ENCODE data around the gene KISS1.
A peak's percentile ranks its signal among the peaks of the same experiment; 100 is the strongest.

KISS1 gene

DNA sequence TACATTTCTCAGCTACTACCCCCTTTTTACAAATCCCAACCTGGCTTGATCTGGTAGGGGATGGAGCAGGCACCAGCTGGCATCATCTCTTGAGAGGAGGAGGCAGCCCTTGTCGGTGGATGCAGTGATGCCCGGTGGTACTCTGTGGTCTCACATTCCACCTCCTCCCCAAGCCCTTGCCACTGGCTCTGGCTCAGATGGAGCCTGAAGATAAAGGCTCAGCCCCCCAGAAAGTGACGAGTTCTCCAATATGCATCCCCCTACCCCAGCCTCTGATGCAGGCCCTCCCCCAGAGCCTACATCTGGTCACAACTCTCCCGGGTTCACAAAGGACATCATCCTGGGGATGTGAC is 21.3 kb upstream of the KISS1 start:
- DNase-seq = no peak

DNA sequence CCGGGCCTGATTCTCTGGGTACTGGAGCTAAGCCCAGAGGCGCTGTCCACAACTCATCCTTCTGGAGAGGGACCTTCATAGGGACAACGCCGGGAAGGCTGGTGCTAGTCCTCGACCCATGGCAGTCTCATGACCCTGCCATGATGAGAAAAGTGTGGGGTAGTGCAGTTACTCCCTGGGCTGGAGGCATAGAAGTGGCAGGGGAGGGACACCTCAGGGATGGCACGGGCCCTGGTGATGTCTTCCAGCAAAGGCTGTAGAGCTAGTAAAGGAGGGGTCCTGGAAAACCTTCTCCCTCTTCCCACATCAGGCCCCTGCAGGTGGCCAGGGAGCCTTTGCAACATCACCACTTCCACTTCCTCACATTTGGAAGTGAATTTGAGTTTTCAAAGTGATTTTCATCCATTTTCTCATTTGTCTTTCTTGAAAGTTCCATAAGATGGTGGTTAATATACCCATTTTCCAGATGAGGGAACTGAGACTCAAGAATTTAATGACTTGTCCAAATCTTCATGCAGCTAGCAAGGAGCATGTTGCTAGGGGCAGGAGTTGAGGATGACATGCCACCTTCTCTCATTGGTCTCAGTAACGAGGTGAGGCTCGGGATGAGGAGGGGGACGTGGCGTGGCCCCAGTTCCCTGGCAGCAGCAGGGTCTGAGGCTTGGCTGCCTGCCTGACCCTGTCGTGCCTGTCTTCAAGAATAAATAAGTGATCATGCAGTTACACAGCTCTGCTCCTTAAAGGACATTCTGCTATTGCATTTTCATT is 20.8 kb upstream of the KISS1 start:
- DNase-seq = no peak

DNA sequence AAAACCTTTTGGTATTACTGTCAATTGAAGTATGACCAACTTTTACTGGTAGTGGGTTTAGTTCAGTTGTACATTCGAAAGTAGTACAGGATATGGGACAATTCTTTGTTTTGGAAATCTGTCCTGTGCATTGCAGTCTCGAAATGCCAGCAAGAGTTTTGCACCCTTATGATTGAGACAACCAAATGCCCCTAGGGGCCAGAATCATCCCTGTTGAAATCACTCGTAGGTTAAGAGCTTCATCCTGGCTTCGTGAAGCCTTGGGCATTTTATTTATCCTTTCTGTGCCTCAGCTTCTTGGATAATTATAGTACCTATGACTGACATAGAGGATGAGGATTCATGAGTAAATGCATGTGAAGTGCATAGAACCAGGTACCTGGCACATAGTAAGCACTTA is 19.9 kb upstream of the KISS1 start:
- no peak for DNase-seq

DNA sequence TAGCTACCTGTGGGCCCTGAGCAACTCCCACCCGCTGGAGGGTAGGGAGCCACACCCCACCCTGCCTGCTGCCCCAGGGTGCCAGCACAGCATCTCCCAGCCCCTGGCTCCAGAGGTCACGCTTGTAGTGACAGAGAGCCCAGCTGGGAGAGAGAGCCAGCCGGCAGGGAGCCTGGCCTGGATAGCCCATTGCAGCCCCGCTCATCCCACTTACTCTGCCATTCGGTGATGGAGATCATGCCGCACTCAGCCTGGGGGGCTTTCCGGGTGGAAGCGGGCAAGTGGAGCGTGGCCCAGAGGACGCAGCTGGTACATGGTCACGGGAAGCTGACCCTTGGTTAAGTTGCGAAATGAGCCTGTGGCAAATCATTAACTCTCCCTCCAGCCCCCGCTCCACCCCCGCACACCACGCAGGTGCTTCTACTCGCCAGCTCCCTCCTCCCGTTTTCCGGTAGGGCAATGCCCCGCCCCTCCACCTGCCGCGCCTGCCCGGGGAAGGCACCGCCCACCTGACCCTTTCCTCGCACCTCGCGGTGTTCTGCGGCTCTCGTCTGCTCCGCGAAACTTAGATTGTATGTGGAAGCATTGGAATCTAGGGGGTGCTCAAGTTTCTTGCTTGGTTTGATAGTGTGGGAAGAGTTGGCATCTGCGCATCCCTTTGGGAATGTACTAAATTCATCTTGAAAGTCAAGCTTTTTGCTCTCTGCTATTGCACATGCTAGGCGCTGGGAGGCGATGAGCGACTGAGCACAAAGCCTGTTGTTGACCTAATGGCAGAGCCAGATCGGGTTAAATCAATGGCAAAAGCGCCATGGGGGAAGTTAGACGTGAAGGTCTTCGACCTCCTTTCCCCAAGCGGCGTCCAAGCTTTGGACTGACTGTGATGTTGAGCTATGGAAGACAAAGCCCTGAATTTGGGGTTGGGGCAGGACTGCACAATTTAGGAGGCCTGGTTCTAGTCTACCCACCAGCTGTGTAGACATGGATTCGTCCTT is 17.7 kb upstream of the KISS1 start, which contains the start of gene GOLT1A:
TSS of gene GOLT1A (minus strand) at position 321 of the 995 bp plus-strand sequence. CDS start at position 239, 82 bp downstream.
- DNase-seq = peak; percentile 67

DNA sequence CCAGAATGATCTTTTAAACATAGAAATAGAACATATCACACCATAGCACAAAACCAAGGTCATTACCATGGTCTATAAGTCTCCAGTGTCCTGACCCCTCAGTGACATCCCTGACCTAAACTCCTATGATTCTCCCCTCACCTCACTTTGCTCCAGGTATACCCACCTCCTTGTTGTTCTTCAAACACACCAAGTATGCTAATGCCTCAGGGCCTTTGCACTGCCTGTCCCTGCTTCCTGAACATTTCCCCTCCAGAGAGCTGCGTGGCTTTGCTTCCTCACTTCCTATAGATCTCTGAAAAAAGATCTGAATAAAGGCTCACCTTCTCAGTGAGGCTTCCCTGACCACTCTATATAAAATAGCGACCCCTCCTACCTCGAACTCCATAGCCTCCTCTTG is 16.4 kb upstream of the KISS1 start:
- no peak for DNase-seq

DNA sequence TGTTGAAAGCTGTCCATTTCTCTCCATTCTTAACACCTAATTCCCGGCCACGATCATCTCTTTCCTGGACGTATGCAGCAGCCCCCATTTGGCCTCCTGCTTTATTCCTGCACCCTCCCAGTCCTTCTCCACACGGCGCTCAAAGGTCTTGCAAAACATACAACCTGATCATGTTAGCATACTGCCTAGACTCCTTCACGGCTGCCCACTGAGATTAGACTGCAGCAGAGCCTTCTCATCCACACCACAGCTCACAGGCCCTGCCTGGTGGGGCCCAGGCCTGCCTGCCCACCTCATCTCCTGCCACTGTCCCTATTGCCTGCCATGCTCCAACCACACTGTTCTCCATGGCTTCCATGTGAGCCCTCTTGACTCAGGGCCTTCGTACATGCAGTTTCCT is 14.8 kb upstream of the KISS1 start:
- no peak for DNase-seq

DNA sequence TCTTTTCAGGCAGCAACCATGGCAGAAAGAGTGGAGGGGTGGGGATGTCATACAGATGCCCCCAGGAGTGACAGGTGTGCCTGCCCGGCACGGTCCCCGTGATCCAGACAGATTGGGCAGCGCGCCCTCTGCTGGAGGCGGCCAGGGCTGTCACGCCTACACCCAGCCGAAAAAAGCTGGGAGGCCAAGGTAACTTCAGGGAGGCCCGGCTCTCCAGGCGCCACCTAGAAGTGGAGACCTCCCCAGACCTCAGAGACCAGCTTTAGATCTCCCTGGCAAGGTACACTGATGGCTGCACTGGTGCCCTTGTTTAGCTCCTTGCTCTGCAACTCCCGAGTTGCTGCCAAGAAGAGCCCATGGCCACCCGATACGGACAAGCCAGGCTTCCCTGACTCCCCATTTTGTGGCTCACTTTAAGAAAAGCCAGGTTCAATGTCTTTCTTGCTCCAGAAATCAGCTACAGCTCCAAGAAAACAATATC is 10.9 kb upstream of the KISS1 start:
- peak; percentile 27 for DNase-seq

DNA sequence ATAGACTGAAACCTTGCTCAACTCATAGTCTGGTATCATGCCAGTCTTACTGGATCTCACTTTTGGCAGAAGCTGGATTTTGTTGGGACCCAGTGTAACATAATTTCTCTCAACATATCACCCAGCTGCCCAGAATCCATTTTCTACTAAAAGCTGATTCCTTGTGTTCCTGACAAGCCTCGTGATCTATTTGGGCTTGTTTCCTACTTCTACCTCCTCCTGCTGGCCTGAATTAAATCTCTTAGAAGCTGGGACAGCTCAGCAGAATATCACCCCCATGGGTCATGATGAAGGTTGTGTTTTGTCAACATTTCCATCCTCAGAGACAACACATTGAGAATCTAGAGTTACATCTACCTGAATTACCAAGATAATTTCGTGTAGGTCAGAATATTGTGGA is 9.8 kb upstream of the KISS1 start:
- DNase-seq = no peak

DNA sequence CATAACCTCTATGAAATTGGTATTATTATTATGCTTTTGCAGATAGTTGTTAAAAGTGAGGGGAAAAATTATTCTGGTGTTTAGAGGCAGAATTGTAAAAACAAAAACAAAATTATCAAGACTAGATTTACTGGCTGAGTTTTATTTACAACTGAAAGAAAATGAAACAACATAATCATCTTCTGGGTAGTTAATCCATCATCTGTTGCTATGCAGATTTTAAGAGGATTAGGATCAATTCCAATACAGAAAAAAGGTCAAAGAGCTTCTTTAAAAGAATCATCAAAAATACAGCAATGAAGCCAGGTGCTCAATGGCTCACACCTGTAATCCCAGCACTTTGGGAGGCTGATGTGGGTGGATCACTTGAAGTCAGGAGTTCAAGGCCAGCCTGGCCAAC is 9.2 kb upstream of the KISS1 start:
- no peak for DNase-seq

DNA sequence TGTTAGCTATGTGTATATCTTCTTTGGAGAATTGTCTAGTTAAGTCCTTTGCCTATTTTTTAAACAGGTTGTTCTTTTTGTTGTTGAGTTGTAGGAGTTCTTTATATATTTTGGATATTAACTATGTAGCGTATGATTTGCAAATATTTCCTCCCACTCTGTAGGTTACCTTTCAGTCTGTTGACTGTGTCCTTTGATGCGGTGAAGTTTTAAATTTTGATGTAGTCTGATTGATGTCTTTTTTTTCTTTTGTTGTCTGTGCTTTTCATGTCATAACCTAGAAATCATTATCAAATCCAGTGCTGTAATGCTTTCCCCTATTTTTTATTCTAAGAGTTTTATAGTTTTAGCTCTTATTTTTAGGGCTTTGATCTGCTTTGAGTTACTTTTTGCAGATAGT is 8.7 kb upstream of the KISS1 start:
- DNase-seq = no peak

DNA sequence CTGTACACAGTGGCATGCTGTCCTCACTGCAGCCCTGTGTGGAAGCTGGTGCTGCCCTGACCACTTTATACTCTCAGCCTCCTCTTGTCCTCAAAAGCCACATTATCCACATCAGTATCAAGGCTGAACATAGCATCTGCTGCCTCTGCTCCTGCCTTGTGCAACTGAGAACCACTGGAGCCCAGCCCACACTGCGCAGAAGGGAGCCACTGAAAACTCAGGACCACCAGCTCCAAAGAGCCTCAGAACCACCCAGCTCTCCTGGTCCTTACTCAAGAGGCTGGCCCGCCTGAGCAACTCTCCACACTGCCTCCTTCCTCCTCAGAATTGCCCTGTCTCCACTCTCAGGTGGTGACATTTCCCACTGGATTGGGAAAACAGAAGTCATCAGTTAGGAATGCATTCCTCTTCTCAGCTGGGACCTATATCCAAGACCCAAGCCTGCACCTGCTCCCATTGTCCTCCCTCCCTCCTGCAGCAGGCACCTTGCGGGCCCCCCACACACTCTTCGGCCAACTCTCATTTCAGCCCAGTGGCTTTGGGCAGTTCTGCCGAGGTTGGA is 7.0 kb upstream of the KISS1 start:
- DNase-seq = no peak

DNA sequence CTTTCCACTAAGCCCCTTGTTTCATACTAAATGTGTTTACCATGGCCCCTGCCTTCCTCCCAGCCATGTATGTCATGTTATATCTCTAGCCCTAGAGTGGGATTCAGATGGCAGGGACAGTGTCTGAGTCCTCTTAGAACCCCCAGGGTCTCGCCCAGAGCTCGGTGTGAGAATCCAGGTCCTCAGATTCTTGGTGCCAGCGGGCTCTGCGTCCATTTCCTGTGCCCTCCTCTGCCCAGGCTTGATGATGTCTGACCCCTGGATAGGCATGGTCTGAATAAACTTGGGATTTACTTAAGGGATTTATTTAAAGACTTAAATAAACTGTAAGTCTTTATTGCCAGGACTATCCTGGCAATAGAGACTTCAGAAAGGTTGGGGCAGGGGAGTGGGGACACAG is 6.2 kb upstream of the KISS1 start:
- DNase-seq = no peak

DNA sequence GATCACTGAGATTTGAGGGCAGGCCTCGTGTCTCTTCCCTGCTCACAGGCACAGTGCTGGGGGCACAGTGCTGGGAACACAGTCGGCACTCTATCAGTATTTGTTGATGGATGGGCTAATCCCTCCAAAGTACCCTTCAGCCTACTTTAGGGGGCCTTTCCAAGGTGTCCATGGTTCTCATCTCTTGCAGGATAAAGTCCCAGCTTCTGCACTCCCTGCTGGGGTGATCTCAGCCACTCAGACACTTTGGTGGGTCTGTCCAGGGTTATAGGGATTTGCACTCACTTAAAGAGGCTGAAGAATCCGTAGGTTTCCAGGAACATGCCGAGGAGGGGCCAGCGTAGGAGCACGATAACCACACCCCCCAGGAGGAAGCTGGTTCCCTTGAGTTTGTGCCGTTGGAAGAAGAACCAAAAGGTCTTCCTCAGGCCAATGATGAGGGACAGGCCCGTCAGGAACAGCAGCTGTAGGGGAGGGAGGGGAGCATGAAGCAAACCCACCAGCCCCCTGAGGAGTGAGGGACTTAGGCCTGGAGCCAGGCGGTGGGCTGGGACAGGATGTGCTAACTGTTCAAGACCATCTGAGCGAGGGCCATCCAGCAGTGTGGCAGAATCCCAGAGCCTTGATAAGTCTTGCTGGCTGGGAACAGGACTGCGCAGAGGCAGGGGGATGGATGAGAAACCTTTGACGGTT is 5.2 kb upstream of the KISS1 start:
- no peak for DNase-seq

DNA sequence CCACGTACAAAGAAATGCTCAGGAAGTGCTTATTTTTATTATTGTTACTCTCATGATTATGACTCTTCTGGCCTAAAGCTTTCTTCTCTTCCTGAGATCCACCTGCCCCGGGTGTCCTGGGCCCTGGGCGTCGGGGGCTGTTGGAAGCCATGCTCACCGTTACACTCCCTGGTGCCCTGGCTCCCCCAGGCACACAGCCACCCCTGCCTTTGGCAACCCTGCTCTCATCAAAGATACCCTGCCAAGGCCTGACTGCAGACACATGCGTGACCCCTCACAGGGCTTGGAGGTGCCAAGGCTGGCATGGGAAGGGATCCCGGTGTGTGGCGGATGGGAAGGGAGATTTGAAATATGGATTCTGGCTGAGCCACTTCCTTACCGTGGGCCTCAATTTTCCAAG is 3.3 kb upstream of the KISS1 start:
- no peak for DNase-seq

DNA sequence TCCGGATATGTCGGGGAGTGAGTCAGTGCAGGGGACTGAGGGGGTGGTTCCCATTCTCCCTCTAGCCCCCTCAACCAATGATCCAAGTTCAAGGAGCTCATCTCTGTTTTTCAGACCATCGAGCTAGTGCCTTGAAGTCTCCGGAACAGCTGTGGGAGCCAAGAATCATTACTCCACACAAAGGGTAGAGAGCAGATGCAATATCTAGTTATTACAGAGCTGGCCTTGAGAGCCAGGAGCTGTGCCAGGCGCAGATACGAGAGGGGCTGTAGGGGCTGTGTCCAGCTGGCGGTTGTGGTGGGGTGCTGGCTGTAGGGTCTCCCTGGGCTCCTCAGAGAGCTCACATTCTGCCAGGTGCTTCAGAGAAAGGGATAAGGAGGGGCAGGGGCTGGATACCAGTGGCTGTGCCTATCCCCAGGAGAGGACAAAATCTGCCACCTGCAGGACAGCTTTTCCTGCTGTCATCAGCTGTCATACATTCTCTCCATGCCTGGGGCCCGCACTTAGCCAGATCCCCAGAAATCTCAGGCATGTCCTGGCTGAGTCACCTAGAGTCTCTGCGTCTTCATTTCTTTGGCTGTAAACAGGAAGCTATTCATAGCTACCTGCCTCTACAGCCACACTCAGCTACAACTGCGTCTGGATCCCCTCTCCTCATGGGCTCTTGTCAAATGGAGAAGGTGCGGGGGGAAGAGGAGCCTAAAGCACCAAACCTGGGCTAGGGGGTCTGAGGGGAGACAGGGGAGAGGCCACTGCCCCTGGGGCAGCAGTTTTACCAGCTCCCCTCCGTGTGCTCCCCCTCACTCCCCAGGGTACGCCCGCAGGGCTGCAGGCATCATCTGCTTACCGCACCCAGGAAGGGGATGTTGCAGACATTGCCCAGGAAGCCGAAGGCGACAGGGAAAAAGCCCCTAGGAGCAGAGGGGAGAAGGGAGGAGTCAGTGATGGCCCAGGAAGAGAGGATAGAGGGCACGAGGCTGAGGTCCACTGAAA is 2.4 kb upstream of the KISS1 start:
- DNase-seq = no peak

DNA sequence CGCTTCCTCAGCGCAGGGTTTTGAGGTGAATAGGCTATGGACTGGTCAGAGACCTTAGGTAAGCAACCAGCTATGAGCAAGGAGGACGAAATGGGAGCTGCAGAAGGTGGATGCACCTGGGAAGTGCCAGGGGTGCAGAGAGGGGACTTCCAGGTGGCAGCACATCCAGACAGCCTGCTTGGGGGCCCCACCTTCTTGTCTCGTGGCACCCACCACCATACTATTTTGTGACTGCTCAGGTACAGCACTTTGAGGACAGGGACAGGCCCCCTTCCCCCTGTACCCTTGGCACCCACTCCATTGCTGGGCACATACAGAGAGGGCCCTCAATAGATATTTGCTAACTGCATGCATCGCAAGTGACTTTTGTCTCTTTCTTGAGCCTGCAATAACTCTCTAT is 777 bp upstream of the KISS1 start:
- DNase-seq = no peak

DNA sequence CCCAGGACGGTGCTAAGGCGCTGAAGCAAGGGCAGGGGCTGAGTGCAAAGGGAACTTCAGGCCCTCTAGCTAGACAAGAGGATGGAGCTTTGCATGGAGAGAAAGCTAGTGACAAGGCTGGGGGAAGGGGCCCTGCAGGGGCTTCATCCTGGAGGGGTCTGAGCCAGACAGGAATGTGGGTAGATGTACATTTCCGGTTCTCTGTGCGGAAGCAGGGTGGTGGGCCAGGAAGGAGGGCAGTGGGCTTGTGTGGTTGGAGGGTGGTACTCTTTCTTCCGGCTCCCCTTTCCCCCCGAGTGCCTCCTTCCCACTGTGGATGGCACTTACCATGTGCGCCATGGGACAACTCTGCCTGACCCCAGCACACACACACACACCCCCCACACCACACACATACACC is 1.5 kb downstream of the KISS1 start:
- no peak for DNase-seq

DNA sequence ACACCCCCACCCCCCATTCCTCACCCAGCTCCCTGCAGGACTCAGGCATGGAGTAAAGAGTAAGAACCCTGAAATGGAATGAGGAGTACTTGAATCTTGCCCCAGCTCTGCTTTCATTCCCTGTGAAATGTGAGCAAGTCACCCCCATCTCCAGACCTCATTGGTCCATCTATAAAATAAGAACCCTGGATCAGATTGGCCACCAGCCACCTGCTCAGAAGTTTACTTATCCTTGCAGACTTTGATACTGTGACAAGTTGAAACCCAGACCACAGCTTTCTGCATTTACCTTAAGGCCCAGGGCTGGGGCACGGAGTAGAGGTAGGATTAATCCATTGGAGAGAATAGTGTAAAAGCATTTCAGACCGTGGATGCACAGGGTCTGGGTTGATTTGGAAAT is 2.2 kb downstream of the KISS1 start:
- no peak for DNase-seq

DNA sequence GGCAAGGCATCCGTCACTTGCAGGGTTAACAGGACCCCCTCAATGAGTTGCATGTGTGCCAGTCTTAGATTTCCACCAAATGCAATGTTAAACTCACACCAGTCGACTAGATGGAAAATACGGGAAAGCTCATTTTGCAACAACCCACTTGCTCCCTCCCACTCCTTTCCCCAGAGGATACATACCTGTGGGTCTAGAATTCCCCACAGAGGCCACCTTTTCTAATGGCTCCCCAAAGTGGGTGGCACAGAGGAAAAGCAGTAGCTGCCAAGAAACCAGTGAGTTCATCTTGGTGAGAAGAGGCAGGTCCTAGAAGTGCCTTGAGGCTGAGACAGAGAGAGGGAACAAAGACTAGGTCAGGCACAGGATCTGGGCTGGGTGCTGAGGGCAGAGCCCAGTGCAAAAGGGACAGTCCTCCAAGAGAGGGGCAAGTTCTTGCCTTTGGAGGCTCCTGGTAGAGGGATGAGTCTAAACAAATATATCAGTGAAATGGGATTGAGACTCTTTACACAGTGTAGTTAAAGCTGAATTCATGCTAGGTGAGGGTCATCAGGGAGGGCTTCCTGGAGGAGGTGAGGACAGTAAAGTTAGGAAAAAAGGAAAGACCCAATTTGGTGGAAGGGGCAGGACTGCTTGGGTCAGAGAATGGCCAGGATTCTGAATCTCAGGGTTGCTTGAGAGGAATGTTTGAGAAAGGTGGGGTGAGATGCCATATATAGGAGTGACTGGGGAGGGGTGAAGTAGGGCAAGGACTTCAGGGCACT is 3.5 kb downstream of the KISS1 start:
- no peak for DNase-seq

DNA sequence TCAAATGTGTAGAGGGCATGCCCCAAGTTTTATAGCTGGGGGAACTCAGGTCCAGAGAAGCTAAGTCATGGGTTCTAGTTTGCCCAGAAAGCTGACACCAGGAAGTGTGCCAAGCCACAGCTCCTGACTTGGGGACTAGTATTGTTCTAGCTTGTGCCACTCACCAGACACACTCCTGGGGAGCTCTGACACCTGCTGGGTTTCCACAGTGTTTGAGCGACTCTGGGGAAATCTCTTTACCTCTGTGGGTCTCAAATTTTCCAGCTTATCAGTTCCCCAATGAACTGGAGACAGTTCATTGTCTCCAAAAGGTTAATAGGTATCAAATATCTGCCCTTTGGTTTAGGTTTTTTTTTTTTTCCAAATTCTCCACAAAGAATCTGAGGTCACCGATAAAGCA is 4.2 kb downstream of the KISS1 start:
- no peak for DNase-seq

DNA sequence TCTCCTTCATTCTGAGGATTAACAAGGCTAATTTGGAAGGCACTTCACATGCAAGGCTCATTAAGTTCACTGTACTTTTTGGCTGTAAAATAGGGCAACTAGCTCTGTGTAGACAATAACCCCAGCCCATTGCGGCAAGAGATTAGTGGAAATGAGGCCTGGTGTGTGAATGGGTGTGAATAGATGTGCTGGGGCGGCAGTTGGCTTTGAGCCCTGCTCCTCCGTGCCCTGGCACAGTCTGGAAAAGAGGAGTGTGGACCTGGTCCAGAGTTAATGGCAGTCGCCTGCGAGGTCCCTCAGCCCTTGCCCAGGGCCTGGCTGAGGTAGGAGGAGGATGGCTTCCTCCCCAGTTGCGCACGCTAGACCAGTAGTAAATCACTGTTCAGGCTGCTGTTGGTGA is 4.8 kb downstream of the KISS1 start:
- DNase-seq = no peak
